ENCODE results near the gene KLHL29.
A peak's percentile ranks its signal among the peaks of the same experiment; 100 is the strongest.

The KLHL29 gene

GRCh38 chr2:23695214-23695889 is 310.4 kb downstream of the KLHL29 start:
- DNase-seq (ENCODE audit: low read depth in 2 of 2) = no peak

- DNase-seq (ENCODE audit: low read depth in 2 of 2) = no peak
Measured at GRCh38 chr2:23695890-23696751, 311.1 kb downstream of the KLHL29 start.

- DNase-seq (ENCODE audit: low read depth in 2 of 2) = no peak
Measured at GRCh38 chr2:23696752-23697045, 311.7 kb downstream of the KLHL29 start.

GRCh38 chr2:23697256-23698075 is 312.5 kb downstream of the KLHL29 start:
- no peak for DNase-seq (ENCODE audit: low read depth in 2 of 2)

- no peak for DNase-seq (ENCODE audit: low read depth in 2 of 2)
Measured at GRCh38 chr2:23698116-23698693, 313.2 kb downstream of the KLHL29 start.

GRCh38 chr2:23698721-23699579 is 314.0 kb downstream of the KLHL29 start:
- DNase-seq (ENCODE audit: low read depth in 2 of 2) = peak in 1 of 2 experiments; percentile 9

GRCh38 chr2:23699580-23699925 is 314.6 kb downstream of the KLHL29 start:
- DNase-seq (ENCODE audit: low read depth in 2 of 2) = no peak

- no peak for DNase-seq (ENCODE audit: low read depth in 2 of 2)
Measured at GRCh38 chr2:23700627-23701026, 315.6 kb downstream of the KLHL29 start.

- no peak for DNase-seq (ENCODE audit: low read depth in 2 of 2)
Measured at GRCh38 chr2:23703037-23703582, 318.1 kb downstream of the KLHL29 start.

- DNase-seq (ENCODE audit: low read depth in 2 of 2) = no peak
Measured at GRCh38 chr2:23703583-23704385, 318.8 kb downstream of the KLHL29 start.

- DNase-seq (ENCODE audit: low read depth in 2 of 2) = no peak
Measured at GRCh38 chr2:23705771-23706612, 321.0 kb downstream of the KLHL29 start.

GRCh38 chr2:23706613-23707078 is 321.7 kb downstream of the KLHL29 start:
- DNase-seq (ENCODE audit: low read depth in 2 of 2) = no peak

- DNase-seq (ENCODE audit: low read depth in 2 of 2) = no peak
Measured at GRCh38 chr2:23707096-23707495, 322.1 kb downstream of the KLHL29 start.

GRCh38 chr2:23708771-23709170 is 323.8 kb downstream of the KLHL29 start:
- no peak for DNase-seq (ENCODE audit: low read depth in 2 of 2)

GRCh38 chr2:23709311-23709710 is 324.3 kb downstream of the KLHL29 start:
- no peak for DNase-seq (ENCODE audit: low read depth in 2 of 2)

GRCh38 chr2:23711979-23712755 is 327.2 kb downstream of the KLHL29 start:
- peak in 1 of 2 experiments; percentile 4 for DNase-seq (ENCODE audit: low read depth in 2 of 2)

GRCh38 chr2:23712756-23713151 is 327.8 kb downstream of the KLHL29 start:
- DNase-seq (ENCODE audit: low read depth in 2 of 2) = no peak

GRCh38 chr2:23713351-23713750 is 328.4 kb downstream of the KLHL29 start:
- no peak for DNase-seq (ENCODE audit: low read depth in 2 of 2)
